ENCODE results near the gene STX11. TPM values are rescaled to one million over a fixed set of nuclear protein-coding genes. Genes with fewer than 3 reads are reported as not detected.

Gene STX11
- total and polyA plus RNA-seq, 12 donors, result 4.8 to 15.9 (median 8.8) TPM

DNA sequence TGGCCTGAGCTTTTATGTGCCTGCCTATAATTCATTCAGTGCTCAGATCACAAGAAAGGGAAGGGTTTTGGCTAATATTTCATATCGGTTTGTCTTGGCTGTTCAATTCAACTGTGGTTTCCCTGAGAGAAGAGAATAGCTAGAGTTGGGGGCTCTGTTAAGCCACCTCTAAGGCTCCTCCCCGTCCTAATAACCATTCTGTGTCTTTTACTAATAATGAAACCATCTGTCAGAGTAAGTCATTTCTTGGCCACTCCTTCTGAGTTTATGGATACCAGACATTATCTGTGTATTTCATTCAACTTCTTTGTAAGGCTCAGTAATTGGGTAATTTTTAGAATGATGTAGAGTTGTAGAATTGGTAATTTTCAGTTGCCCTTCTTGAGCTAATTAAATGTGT, 5.2 kb downstream of the STX11 start:
- intact Hi-C loops (cut with DNase I), result loop anchor here in 1 of 10 donors (10.0 kb wide), 1 partner anchor 59 kb away; no protein-coding TSS in a partner anchor
- H3K9me3 ChIP-seq, result no peaks in the 10 kb centered on the region
- no peak for DNase-seq
- no peaks in the 10 kb centered on the region for H3K36me3 ChIP-seq
- H3K27me3 ChIP-seq, result no peaks in the 10 kb centered on the region
- 87 to 91% methylated on average over 2 of the region's 2 CpGs for whole genome bisulfite sequencing, 2 donors
- no peak for ATAC-seq
- peaks cover 11 to 89% (median 52%) of the 10 kb centered on the region in 9 donors for H3K4me1 ChIP-seq
- no peak overlapping the region for H3K4me3 ChIP-seq
- H3K27ac ChIP-seq, result peak overlapping the region in 1 of 10 donors; percentile 52
- no peak for TF ChIP-seq CTCF (IDR thresholded peaks at IDR 0.05)

- Histone ChIP-seq H3K36me3 (no peaks in the 10 kb centered on the region), H3K4me1 (peaks cover 11 to 97% (median 47%) of the 10 kb centered on the region in 9 donors), H3K27ac (peak overlapping the region in 3 of 10 donors; percentile 49 to 76 (median 71)), H3K9me3 (no peaks in the 10 kb centered on the region), H3K27me3 (no peaks in the 10 kb centered on the region), H3K4me3 (no peak overlapping the region)
- ATAC-seq (peak in 1 of 8 donors; percentile 3), DNase-seq (no peak)
- intact Hi-C loops (cut with DNase I), result loop anchor here in 1 of 10 donors (10.0 kb wide), 1 partner anchor 58 kb away; no protein-coding TSS in a partner anchor
- no peak for TF ChIP-seq CTCF (IDR thresholded peaks at IDR 0.05)
- 81 to 84% methylated on average over 3 of the region's 3 CpGs for WGBS, 2 donors
Measured at GRCh38 chr6:144156338-144156737, 6.0 kb downstream of the STX11 start.

DNA sequence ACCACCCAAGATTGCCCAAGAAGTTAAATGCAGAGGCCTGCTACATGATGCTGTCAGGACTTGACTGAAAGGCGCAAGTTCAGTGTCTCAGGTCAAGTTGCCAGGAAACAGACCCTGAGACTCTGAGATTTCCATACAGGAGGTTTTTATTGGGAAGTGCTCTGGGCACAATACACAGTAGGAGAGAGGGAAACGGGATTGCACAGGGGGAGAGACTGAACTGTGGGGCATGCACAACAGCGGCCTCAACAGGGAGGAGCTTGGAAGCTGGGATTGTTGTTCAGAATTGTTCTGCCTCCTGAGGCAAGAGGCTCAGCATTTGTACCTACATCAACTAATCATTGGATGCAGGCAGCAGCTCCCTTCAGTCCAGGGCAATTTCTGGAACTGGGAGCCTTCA, 6.7 kb downstream of the STX11 start:
- 73 to 74% methylated on average over 3 of the region's 3 CpGs for WGBS, 2 donors
- Histone ChIP-seq H3K4me1 (peaks cover 8 to 97% (median 41%) of the 10 kb centered on the region in 9 donors), H3K27ac (peak overlapping the region in 7 of 10 donors; percentile 34 to 76 (median 50)), H3K4me3 (no peak overlapping the region), H3K27me3 (no peaks in the 10 kb centered on the region), H3K9me3 (no peaks in the 10 kb centered on the region), H3K36me3 (no peaks in the 10 kb centered on the region)
- no peak for TF ChIP-seq CTCF (IDR thresholded peaks at IDR 0.05)
- no peak for DNase-seq
- peak in 4 of 8 donors; percentile 33 to 53 (median 44) for ATAC-seq
- intact Hi-C loops (cut with DNase I), result loop anchor here in 1 of 10 donors (10.0 kb wide), 1 partner anchor 58 kb away; no protein-coding TSS in a partner anchor

DNA sequence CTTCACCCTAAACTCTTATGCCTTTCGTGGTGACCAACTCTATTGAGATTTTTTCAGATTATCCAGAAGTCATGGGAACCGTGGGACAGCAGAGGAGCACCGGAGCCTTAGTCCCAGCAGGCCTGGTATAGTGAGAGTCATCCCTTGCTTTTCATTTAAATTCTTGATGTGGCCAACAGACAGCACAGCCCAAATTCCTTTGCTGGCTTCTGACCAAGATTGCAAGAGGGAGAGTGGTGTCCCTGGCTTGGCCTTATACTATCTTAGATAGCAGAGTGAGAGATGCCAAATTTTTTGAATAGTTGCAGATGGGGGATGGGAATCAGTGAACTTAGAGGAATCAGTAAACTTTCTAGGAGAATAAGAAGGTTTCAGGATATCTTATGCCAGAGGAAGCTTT, 7.8 kb downstream of the STX11 start:
- Histone ChIP-seq H3K4me3 (no peak overlapping the region), H3K36me3 (no peaks in the 10 kb centered on the region), H3K27ac (peak overlapping the region in 8 of 10 donors; percentile 34 to 76 (median 52)), H3K9me3 (no peaks in the 10 kb centered on the region), H3K27me3 (no peaks in the 10 kb centered on the region), H3K4me1 (peaks cover 8 to 95% (median 39%) of the 10 kb centered on the region in 9 donors)
- WGBS, 2 donors, result 4 to 18% methylated on average over 3 of the region's 3 CpGs
- peak; percentile 82 to 94 (median 92) for ATAC-seq
- TF ChIP-seq CTCF (IDR thresholded peaks at IDR 0.05), result no peak
- DNase-seq, result peak in 1 of 2 donors; percentile 79
- intact Hi-C loops (cut with DNase I), result loop anchor here in 1 of 10 donors (10.0 kb wide), 1 partner anchor 57 kb away; no protein-coding TSS in a partner anchor
